SU-DHL-6 (cell line): ENCODE results near the gene HP1BP3.

Experiments used
- H2AFZ ChIP-seq: fragments of 200-600 bp; sonication (generic); 2 replicates; pipeline ENCODE4 v1.6.1; 2014; ENCODE audit warnings: low read depth, mild to moderate bottlenecking, moderate library complexity, mixed read lengths, antibody characterized with exemption, low read length; ENCODE audit not compliant: severe bottlenecking
- H3F3A ChIP-seq: fragments of 200-600 bp; shearing (Covaris generic); 2 replicates; pipeline ENCODE4 v1.6.0; 2016; ENCODE audit warnings: antibody characterized with exemption, mild to moderate bottlenecking; ENCODE audit not compliant: insufficient read depth
- H3K27ac ChIP-seq: fragments of 200-600 bp; sonication (generic); 2 replicates; pipeline ENCODE4 v1.5.1; 2016; ENCODE audit warnings: low read depth, mild to moderate bottlenecking, low read length, moderate library complexity, mixed read lengths
- H3K27me3 ChIP-seq: fragments of 200-600 bp; sonication (generic), shearing (Covaris generic); 2 replicates; pipeline ENCODE4 v1.6.0; 2014; ENCODE audit warnings: mild to moderate bottlenecking, low read length
- H3K36me3 ChIP-seq: fragments of 200-600 bp; sonication (generic); 2 replicates; pipeline ENCODE4 v1.6.1; 2014; ENCODE audit warnings: mild to moderate bottlenecking, low read length, mixed read lengths
- H3K4me2 ChIP-seq: fragments of 300-600, 200-600 bp; shearing (Covaris generic), sonication (generic); 2 replicates; pipeline ENCODE4 v1.6.0; 2014; ENCODE audit warnings: low read length, low read depth, mild to moderate bottlenecking; ENCODE audit not compliant: poor library complexity, severe bottlenecking
- H3K4me3 ChIP-seq: fragments of 200-600 bp; sonication (generic); 2 replicates; pipeline ENCODE4 v1.5.1; 2014; ENCODE audit warnings: antibody characterized with exemption, low read length, mild to moderate bottlenecking, mixed read lengths; ENCODE audit not compliant: insufficient read depth, poor library complexity, severe bottlenecking
- H3K79me2 ChIP-seq: fragments of 200-600 bp; sonication (generic); 2 replicates; pipeline ENCODE4 v1.6.1; 2014; ENCODE audit warnings: mild to moderate bottlenecking, low read length, moderate library complexity; ENCODE audit not compliant: insufficient read depth
- H3K9ac ChIP-seq: fragments of 200-600 bp; sonication (generic); 2 replicates; pipeline ENCODE4 v1.7.0; 2014; ENCODE audit warnings: mild to moderate bottlenecking, low read length
- H3K9me2 ChIP-seq: fragments of 200-600 bp; sonication (generic); replicated peaks from 2 replicates; pipeline ENCODE4 v1.6.1; 2014; ENCODE audit warnings: low read length; ENCODE audit not compliant: insufficient read depth
- H3K9me3 ChIP-seq: fragments of 200-600 bp; sonication (generic); 2 replicates; pipeline ENCODE4 v1.6.1; 2014; ENCODE audit warnings: low read length, mixed read lengths; ENCODE audit not compliant: insufficient read depth
- H4K20me1 ChIP-seq: fragments of 200-600 bp; sonication (generic); 2 replicates; pipeline ENCODE4 v1.6.1; 2014; ENCODE audit warnings: low read depth, mild to moderate bottlenecking, antibody characterized with exemption, low read length, moderate library complexity, mixed read lengths
- CTCF ChIP-seq: fragments of 200-600 bp; sonication (generic); IDR thresholded peaks from one replicate; pipeline ENCODE4 v1.5.1; 2017; ENCODE audit warnings: antibody characterized with exemption, mild to moderate bottlenecking, low read length, moderate library complexity; ENCODE audit not compliant: insufficient read depth, poor library complexity, severe bottlenecking
- EZH2phosphoT487 ChIP-seq: fragments of 200-600 bp; sonication (generic), shearing (Covaris generic); conservative IDR thresholded peaks from 2 replicates; pipeline ENCODE4 v1.6.1; 2018; ENCODE audit warnings: mild to moderate bottlenecking, antibody characterized with exemption, low read length, moderate library complexity, mixed read lengths

HP1BP3 gene

GRCh38 chr1:20708057-20708456 is 79.0 kb downstream of the HP1BP3 start:
- TF ChIP-seq CTCF (no peak), EZH2phosphoT487 (no peak)
- Histone ChIP-seq H3K79me2 (no peaks in the 10 kb centered on the region), H4K20me1 (no peaks in the 10 kb centered on the region), H3K4me3 (no peak overlapping the region), H3K4me2 (no peak overlapping the region), H3K9ac (no peak overlapping the region), H3K27ac (no peak overlapping the region), H3K9me2 (no peaks in the 10 kb centered on the region), H3K27me3 (no peaks in the 10 kb centered on the region), H3K9me3 (no peaks in the 10 kb centered on the region), H3F3A (no peaks in the 10 kb centered on the region), H3K36me3 (no peaks in the 10 kb centered on the region), H2AFZ (no peak overlapping the region)

GRCh38 chr1:20706841-20707240 is 80.3 kb downstream of the HP1BP3 start:
- no peaks in the 10 kb centered on the region for H3K27me3 ChIP-seq
- no peaks in the 10 kb centered on the region for H4K20me1 ChIP-seq
- H3K4me3 ChIP-seq = no peak overlapping the region
- no peaks in the 10 kb centered on the region for H3K36me3 ChIP-seq
- no peaks in the 10 kb centered on the region for H3K9me3 ChIP-seq
- no peaks in the 10 kb centered on the region for H3K9me2 ChIP-seq
- no peaks in the 10 kb centered on the region for H3K79me2 ChIP-seq
- H3K27ac ChIP-seq = no peak overlapping the region
- no peak overlapping the region for H3K9ac ChIP-seq
- no peak overlapping the region for H3K4me2 ChIP-seq
- no peak overlapping the region for H2AFZ ChIP-seq
- H3F3A ChIP-seq = no peaks in the 10 kb centered on the region
- TF ChIP-seq CTCF (no peak), EZH2phosphoT487 (no peak)

- no peaks in the 10 kb centered on the region for H4K20me1 ChIP-seq
- no peaks in the 10 kb centered on the region for H3K9me3 ChIP-seq
- H3F3A ChIP-seq = no peaks in the 10 kb centered on the region
- H3K36me3 ChIP-seq = no peaks in the 10 kb centered on the region
- no peak for TF ChIP-seq EZH2phosphoT487
- no peak for TF ChIP-seq CTCF
- no peaks in the 10 kb centered on the region for H3K9me2 ChIP-seq
- H3K27ac ChIP-seq = no peak overlapping the region
- H3K4me3 ChIP-seq = no peak overlapping the region
- no peaks in the 10 kb centered on the region for H3K27me3 ChIP-seq
- no peak overlapping the region for H2AFZ ChIP-seq
- H3K9ac ChIP-seq = no peak overlapping the region
- H3K4me2 ChIP-seq = no peak overlapping the region
- no peaks in the 10 kb centered on the region for H3K79me2 ChIP-seq
Observed at GRCh38 chr1:20705203-20705755, 81.8 kb downstream of the HP1BP3 start.
